ENCODE measurements around the gene AP2B1.

- TF ChIP-seq CTCF (IDR thresholded peaks at IDR 0.05 in 2 of 3, conservative IDR thresholded peaks at IDR 0.05 in 1 of 3; ENCODE audit: borderline replicate concordance in 1 of 3, insufficient read depth in 1 of 3, low read depth in 2 of 3, low read length in 2 of 3) (no peak), POLR2AphosphoS5 (IDR thresholded peaks at IDR 0.05; ENCODE audit: low read depth, low read length) (no peak), POLR2A (IDR thresholded peaks at IDR 0.05; ENCODE audit: borderline replicate concordance, extremely low read depth, insufficient read depth, insufficient read length) (no peak), EZH2 (IDR thresholded peaks at IDR 0.05) (no peak), SIN3A (IDR thresholded peaks at IDR 0.05; ENCODE audit: low read depth) (no peak), TCF7L2 (IDR thresholded peaks at IDR 0.05; ENCODE audit: borderline replicate concordance, extremely low read depth, insufficient read depth, insufficient read length) (no peak), RAD21 (IDR thresholded peaks at IDR 0.05; ENCODE audit: low read depth) (no peak), ATF3 (IDR thresholded peaks at IDR 0.05) (no peak), CBX3 (IDR thresholded peaks at IDR 0.05; ENCODE audit: low read depth) (no peak), YY1 (IDR thresholded peaks at IDR 0.05; ENCODE audit: extremely low read depth, insufficient replicate concordance, low read depth, low read length) (no peak), CEBPB (IDR thresholded peaks at IDR 0.05; ENCODE audit: low read depth) (no peak)
- TF ChIP-seq, protein P1, sequence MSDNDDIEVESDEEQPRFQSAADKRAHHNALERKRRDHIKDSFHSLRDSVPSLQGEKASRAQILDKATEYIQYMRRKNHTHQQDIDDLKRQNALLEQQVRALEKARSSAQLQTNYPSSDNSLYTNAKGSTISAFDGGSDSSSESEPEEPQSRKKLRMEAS (IDR thresholded peaks at IDR 0.05), result no peak
- TF ChIP-seq, protein P2, sequence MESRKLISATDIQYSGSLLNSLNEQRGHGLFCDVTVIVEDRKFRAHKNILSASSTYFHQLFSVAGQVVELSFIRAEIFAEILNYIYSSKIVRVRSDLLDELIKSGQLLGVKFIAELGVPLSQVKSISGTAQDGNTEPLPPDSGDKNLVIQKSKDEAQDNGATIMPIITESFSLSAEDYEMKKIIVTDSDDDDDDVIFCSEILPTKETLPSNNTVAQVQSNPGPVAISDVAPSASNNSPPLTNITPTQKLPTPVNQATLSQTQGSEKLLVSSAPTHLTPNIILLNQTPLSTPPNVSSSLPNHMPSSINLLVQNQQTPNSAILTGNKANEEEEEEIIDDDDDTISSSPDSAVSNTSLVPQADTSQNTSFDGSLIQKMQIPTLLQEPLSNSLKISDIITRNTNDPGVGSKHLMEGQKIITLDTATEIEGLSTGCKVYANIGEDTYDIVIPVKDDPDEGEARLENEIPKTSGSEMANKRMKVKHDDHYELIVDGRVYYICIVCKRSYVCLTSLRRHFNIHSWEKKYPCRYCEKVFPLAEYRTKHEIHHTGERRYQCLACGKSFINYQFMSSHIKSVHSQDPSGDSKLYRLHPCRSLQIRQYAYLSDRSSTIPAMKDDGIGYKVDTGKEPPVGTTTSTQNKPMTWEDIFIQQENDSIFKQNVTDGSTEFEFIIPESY (IDR thresholded peaks at IDR 0.05; ENCODE audit: extremely low read depth, insufficient replicate concordance, low read length), result no peak
Observed at GRCh38 chr17:35774499-35774898, 187.4 kb downstream of the AP2B1 start.
